Hepatocyte (in vitro differentiated cells): ENCODE results near the gene ACOXL. TPM values are rescaled to one million over a fixed set of nuclear protein-coding genes. Genes with fewer than 3 reads are reported as not detected.

Experiments
- DNase-seq: peaks from one replicate; pipeline ENCODE4 v3.0.0-alpha.2; 2016; ENCODE audit warnings: low spot score
- H2AFZ ChIP-seq: fragments of 200-600 bp; sonication (generic); 2 replicates; pipeline ENCODE4 v1.6.0; 2016; ENCODE audit warnings: antibody characterized with exemption, mild to moderate bottlenecking
- H3K27ac ChIP-seq: fragments of 200-600 bp; sonication (generic); 2 replicates; pipeline ENCODE4 v1.5.1; 2016; ENCODE audit warnings: mild to moderate bottlenecking
- H3K27me3 ChIP-seq: fragments of 200-600 bp; sonication (generic); 2 replicates; pipeline ENCODE4 v1.6.1; 2016
- H3K36me3 ChIP-seq: fragments of 200-600 bp; sonication (generic); replicated peaks from 2 replicates; pipeline ENCODE4 v1.5.1; 2016; ENCODE audit warnings: low read depth; ENCODE audit not compliant: insufficient read depth
- H3K4me1 ChIP-seq: fragments of 200-600 bp; sonication (generic); 2 replicates; pipeline ENCODE4 v1.5.1; 2016; ENCODE audit warnings: mild to moderate bottlenecking, moderate library complexity; ENCODE audit not compliant: insufficient read depth
- H3K4me2 ChIP-seq: fragments of 200-600 bp; sonication (generic); 2 replicates; pipeline ENCODE4 v1.6.0; 2016
- H3K4me3 ChIP-seq: fragments of 200-600 bp; sonication (generic); 2 replicates; pipeline ENCODE4 v1.5.1; 2016; ENCODE audit warnings: mild to moderate bottlenecking
- H3K79me2 ChIP-seq: fragments of 200-600 bp; sonication (generic); 2 replicates; pipeline ENCODE4 v1.6.0; 2017; ENCODE audit warnings: mild to moderate bottlenecking
- H3K9me2 ChIP-seq: fragments of 200-600 bp; sonication (generic); replicated peaks from 2 replicates; pipeline ENCODE4 v1.6.0; 2017; ENCODE audit warnings: mild to moderate bottlenecking; ENCODE audit not compliant: insufficient read depth
- H3K9me3 ChIP-seq: fragments of 200-600 bp; sonication (generic); 2 replicates; pipeline ENCODE4 v1.5.1; 2016; ENCODE audit warnings: low read depth, mild to moderate bottlenecking
- H4K20me1 ChIP-seq: fragments of 200-600 bp; sonication (generic); 2 replicates; pipeline ENCODE4 v1.6.0; 2016; ENCODE audit warnings: mild to moderate bottlenecking; ENCODE audit not compliant: insufficient read depth, poor library complexity, severe bottlenecking
- CTCF ChIP-seq: fragments of 200-600 bp; sonication (generic); IDR thresholded peaks from 2 replicates; pipeline ENCODE4 v1.5.1; 2016; ENCODE audit warnings: antibody characterized with exemption, mild to moderate bottlenecking; ENCODE audit not compliant: poor library complexity
- EZH2 ChIP-seq: fragments of 200-600 bp; sonication (generic); IDR thresholded peaks from 2 replicates; pipeline ENCODE4 v1.6.1; 2016; ENCODE audit warnings: antibody characterized with exemption, mild to moderate bottlenecking, borderline replicate concordance
- EZH2phosphoT487 ChIP-seq: fragments of 200-600 bp; sonication (generic); IDR thresholded peaks from one replicate; pipeline ENCODE4 v1.6.1; 2018; ENCODE audit warnings: antibody characterized with exemption, mild to moderate bottlenecking, low read depth, moderate library complexity; ENCODE audit not compliant: unreplicated experiment, severe bottlenecking
- WGBS: methylation state at CpG from one replicate; pipeline ENCODE4 v1.1.6; 2016; ENCODE audit warnings: low lambda C conversion rate; ENCODE audit errors: missing lambda C conversion rate; 5-methylcytosine and 5-hydroxymethylcytosine counted together
- polyA plus RNA-seq: library from polyadenylated mRNA; unstranded; fragments of >200 nt; fragmentation: Nextera tagmentation; extraction: Ambion mirVana; gene quantifications from 2 replicates; pipeline ENCODE4 v1.2.1, GENCODE V29; 2016
- total RNA-seq: library from RNA; depleted of rRNA; stranded (reverse); fragments of >200 nt; gene quantifications from 2 replicates; pipeline ENCODE4 v1.2.3, GENCODE V29; 2014

The ACOXL gene
- total and polyA plus RNA-seq, 2 experiments from 2014 or later, result 0.23 to 1.1 TPM

GRCh38 chr2:110994250-110994961, 262.0 kb downstream of the ACOXL start:
- H3K4me2 ChIP-seq, result peak overlapping the region; percentile 9
- H2AFZ ChIP-seq, result no peak overlapping the region
- H3K9me2 ChIP-seq, result no peaks in the 10 kb centered on the region
- H3K4me1 ChIP-seq, result peaks cover 10% of the 10 kb centered on the region
- WGBS, result 71% methylated on average over 5 of the region's 5 CpGs
- no peaks in the 10 kb centered on the region for H3K36me3 ChIP-seq
- no peak overlapping the region for H3K4me3 ChIP-seq
- H3K79me2 ChIP-seq, result no peaks in the 10 kb centered on the region
- no peaks in the 10 kb centered on the region for H3K27me3 ChIP-seq
- no peaks in the 10 kb centered on the region for H3K9me3 ChIP-seq
- DNase-seq, result no peak
- TF ChIP-seq CTCF (no peak), EZH2phosphoT487 (no peak), EZH2 (no peak)
- H3K27ac ChIP-seq, result peak overlapping the region; percentile 55
- H4K20me1 ChIP-seq, result no peaks in the 10 kb centered on the region

GRCh38 chr2:110995911-110996310, 263.5 kb downstream of the ACOXL start:
- WGBS, result 82% methylated on average over 6 of the region's 6 CpGs

GRCh38 chr2:110997331-110998045, 265.1 kb downstream of the ACOXL start:
- no peak overlapping the region for H2AFZ ChIP-seq
- no peaks in the 10 kb centered on the region for H3K27me3 ChIP-seq
- peaks cover 10% of the 10 kb centered on the region for H3K4me1 ChIP-seq
- no peaks in the 10 kb centered on the region for H3K79me2 ChIP-seq
- H3K4me3 ChIP-seq, result no peak overlapping the region
- H3K27ac ChIP-seq, result no peak overlapping the region
- TF ChIP-seq EZH2phosphoT487 (no peak), CTCF (no peak), EZH2 (no peak)
- no peak for DNase-seq
- no peaks in the 10 kb centered on the region for H3K36me3 ChIP-seq
- whole genome bisulfite sequencing, result 77% methylated on average over 6 of the region's 6 CpGs
- no peaks in the 10 kb centered on the region for H3K9me3 ChIP-seq
- no peaks in the 10 kb centered on the region for H4K20me1 ChIP-seq
- no peak overlapping the region for H3K4me2 ChIP-seq
- no peaks in the 10 kb centered on the region for H3K9me2 ChIP-seq

More at GRCh38 chr2:110995911-110996310, 263.5 kb downstream of the ACOXL start:
- no peaks in the 10 kb centered on the region for H3K79me2 ChIP-seq
- no peaks in the 10 kb centered on the region for H4K20me1 ChIP-seq
- H3K4me1 ChIP-seq, result peaks cover 10% of the 10 kb centered on the region
- H3K4me2 ChIP-seq, result no peak overlapping the region
- no peaks in the 10 kb centered on the region for H3K9me2 ChIP-seq
- no peaks in the 10 kb centered on the region for H3K9me3 ChIP-seq
- H3K27me3 ChIP-seq, result no peaks in the 10 kb centered on the region
- H3K36me3 ChIP-seq, result no peaks in the 10 kb centered on the region
- H3K27ac ChIP-seq, result no peak overlapping the region
- no peak overlapping the region for H2AFZ ChIP-seq
- TF ChIP-seq EZH2 (no peak), EZH2phosphoT487 (no peak), CTCF (no peak)
- DNase-seq, result no peak
- H3K4me3 ChIP-seq, result no peak overlapping the region
